ENCODE measurements around the gene MYO16.
"Not testable (repeated sequence)": the region's sequence is repeated elsewhere in the genome, so short reads cannot be mapped to it uniquely, and the experiment has no call there.

- TF ChIP-seq POLR2A, CTCF (IDR thresholded peaks at IDR 0.05): not testable (repeated sequence)
Observed at GRCh38 chr13:109217510-109217909, 588.1 kb downstream of the MYO16 start.
